Measurements from ENCODE around the gene C1R.
"Not testable (repeated sequence)": the region's sequence is repeated elsewhere in the genome, so short reads cannot be mapped to it uniquely, and the experiment has no call there.

Gene C1R

DNA sequence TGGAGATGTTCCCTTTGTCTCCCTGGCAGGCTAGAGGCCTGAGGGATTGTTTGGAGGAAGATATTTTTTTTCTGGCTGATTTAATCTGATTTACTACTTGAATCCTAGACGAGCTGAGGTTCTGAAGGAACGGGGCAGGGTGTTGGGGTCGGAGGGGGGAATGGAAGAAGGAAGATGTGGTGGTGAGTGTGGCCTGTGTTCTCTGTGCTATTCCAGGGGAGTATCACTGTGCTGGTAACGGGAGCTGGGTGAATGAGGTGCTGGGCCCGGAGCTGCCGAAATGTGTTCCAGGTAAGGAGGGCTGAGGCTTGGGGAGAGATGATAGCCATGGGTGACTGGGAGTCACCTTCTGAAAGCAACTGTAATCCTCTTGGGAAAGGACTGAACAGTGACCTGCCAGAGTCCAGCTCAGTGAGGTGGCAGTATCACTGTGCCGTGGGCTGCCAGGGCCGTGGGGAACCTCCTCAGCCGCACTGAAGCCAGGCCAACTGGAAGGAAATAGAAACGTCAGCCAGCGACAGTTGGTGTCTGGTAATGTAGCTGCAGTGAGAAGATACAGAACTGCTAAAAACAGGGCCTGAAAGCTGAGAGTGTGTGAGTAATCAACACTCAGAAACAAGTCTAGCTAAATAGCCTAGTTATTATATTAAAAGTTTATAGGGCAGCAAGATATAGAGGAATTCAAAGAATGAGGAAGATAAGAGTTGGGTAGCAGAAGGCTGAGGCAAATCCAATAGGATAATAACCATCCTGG is 23.8 kb downstream of the C1R start:
- DNase-seq (ENCODE audit: low read depth, low spot score), result no peak

DNA sequence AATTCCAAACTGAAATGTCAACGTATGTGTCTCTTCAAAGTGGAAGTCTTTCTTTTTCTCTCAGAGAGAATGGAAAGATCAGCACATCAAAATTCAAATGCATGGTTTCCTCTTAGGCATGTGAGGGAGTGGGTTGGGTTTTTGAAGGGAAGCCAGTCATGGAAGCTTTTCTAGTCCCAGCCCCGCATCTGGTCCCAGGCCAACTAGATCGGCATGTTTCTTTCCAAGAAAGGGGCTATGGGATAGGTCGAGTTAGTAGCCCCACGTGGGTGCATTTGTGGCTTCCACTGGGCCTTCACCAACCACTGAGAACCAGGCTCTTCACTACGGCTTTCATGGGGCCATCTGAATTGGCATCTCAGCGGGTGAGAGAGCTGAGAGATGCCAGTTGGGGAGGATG is 25.1 kb downstream of the C1R start:
- no peak for DNase-seq (ENCODE audit: low read depth, low spot score)

DNA sequence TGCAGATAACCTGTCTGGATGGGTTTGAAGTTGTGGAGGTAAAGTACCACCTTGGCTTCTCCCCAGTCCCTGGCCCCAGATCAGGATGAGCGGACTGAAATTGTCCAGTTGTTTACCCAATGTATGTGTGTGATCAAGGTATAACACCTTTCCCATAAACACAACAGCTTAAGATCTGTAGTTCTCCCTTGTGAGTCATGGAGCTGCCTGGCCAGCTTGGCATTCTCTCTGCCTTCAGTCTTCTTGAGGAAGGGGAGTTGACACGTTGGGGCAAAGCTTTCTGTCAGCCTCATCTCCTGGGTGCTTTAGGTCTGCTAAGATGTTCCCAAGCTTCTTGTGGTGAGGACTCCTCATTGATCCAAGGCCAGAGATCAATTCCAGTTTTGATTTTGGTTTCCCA is 25.6 kb downstream of the C1R start:
- DNase-seq (ENCODE audit: low read depth, low spot score), result no peak

DNA sequence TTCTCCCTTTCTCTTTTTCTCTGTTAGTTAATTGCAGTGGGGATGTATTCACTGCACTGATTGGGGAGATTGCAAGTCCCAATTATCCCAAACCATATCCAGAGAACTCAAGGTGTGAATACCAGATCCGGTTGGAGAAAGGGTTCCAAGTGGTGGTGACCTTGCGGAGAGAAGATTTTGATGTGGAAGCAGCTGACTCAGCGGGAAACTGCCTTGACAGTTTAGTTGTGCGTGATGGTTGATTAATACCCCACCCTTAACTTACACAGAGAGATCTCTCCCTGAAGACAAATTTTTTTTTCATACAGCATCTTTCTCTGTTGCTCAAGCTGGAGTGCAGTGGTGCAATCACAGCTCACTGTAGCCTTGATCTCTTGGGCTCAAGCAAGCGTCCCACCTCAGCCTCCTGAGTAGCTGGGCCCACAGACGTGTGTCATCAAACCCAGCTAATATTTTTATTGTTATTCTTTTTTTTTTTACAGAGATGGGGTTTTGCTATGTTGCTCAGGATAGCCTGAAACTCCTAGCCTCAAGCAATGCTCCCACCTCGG is 27.1 kb downstream of the C1R start:
- no peak for DNase-seq (ENCODE audit: low read depth, low spot score)

DNA sequence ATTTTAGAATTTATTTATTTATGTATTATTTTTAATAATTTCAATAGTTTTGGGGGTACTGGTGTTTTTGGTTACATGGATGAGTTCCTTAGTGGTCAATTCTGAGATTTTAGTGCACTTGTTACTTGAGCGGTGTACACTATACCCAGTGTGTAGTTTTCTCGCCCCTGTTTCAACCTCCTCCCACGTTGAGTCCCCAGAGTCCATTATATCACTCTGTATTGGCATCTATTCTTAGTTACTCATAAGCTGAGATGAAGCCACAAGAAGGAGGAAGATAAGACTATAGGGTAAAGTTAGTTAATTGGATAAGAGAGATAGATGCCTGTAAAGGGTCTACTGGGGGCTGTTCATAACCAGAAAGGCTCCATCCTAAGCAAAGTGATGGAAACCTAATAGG is 27.7 kb downstream of the C1R start:
- no peak for DNase-seq (ENCODE audit: low read depth, low spot score)

DNA sequence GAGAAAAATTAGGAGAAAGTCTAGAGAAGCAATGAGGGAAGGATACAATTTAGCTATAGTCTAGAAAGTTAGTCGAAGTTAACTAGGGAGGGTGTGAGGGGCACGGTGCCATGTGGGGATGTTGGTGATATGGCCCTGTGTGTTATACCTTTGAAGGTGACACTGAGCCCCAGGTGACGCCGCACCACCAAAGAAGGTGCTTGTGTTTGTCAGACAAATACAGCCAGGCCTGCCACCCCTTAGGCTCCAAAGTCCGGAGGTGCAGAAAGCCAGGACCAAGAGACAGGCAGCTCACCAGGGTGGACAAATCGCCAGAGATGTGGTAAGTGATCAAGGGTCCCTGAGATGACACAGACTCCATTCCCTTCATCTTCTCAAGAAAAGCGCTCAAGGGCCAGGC is 30.6 kb downstream of the C1R start:
- no peak for DNase-seq (ENCODE audit: low read depth, low spot score)

DNA sequence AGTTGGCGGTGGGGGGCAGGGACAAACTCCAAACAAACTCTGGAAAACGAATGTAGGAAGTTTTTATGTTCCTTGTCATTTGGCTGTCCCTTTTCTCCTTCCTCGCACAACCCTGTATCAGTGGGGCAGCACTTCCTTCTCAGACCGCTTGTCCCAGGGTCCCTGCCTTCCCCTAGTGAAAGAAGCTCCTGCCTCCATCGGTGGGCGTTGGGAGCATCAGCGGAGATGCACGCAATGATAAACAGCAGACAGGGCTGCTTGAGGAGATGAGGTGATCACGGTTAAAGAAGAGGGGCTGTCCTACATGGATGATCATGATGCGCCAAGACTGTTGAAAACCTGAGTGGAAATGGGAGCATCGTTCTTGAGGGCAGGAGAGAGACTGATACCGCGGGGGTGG is 31.1 kb downstream of the C1R start:
- no peak for DNase-seq (ENCODE audit: low read depth, low spot score)

DNA sequence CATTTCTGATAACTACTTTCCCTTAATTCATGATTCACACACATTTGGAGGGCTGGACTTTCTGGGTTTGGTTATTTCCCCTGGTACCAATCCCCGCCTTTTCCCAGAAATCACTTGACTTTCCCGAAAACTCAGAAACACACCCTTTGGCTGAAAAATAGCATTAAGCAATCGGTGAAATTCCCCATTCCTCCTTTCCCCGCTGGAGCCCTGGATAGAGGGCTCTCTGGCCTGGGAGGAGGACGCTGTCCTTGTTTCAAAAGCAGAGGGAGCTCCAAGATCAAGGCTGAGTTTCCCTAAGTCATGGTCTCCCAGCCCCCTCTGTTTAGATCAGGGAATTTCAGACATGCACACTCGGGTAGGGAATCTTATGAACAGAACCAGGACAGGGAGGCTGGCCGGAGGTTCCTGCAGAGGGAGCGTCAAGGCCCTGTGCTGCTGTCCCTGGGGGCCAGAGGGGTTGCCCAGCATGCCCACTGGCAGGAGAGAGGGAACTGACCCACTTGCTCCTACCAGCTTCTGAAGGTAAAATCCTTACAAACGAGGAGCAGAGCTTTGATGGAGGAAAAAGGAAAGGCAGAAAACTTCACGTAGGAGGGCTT is 31.8 kb downstream of the C1R start, which contains the start of gene C1S:
C1S (plus strand) TSS at position 366 of the 602 bp plus-strand sequence. CDS start 1,195 bp downstream, outside the sequence.
- DNase-seq (ENCODE audit: low read depth, low spot score), result no peak

DNA sequence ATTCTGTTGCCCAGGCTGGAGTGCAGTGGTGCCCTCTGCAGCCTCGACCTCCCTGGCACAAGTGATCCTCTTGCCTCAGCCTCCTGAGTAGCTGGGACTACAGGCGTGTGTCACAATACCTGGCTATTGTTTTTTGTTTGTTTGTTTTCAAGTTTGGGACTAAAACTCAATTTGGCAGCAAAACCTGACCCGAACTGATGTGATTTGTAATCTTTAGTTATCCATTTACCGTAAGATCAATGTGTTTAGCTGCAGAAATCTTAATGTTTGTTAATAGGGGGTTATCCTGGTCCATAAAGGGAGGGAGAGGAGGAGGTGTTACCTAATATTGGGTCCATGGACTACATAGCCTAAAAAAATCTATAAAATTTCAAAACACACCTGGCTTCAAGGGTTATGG is 32.5 kb downstream of the C1R start:
- no peak for DNase-seq (ENCODE audit: low read depth, low spot score)

DNA sequence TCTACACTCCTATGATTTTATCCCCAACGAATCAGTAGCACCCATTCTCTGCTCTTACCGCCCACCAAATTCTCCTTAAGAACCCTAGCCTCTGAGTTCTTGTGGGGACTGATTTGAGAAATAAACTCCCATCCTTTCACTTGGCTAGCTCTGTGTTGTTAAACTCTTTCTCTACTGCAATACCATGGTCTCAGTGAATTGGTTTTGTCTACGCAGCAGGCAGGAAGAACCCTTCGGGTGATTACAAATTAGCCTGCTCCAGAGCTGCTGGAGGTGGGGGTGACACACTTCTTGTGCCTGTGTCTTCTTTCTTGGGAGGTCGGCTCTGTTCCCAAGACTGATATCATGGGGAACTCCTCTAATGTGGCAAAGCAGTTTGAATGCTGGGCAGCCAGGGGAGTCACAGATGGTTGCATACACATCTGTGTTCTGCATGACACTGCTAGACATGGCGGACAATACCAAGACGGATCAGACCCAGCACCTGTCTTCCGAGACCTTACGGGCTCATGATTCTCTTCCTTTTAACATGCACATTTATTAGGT is 33.3 kb downstream of the C1R start:
- DNase-seq (ENCODE audit: low read depth, low spot score), result no peak

DNA sequence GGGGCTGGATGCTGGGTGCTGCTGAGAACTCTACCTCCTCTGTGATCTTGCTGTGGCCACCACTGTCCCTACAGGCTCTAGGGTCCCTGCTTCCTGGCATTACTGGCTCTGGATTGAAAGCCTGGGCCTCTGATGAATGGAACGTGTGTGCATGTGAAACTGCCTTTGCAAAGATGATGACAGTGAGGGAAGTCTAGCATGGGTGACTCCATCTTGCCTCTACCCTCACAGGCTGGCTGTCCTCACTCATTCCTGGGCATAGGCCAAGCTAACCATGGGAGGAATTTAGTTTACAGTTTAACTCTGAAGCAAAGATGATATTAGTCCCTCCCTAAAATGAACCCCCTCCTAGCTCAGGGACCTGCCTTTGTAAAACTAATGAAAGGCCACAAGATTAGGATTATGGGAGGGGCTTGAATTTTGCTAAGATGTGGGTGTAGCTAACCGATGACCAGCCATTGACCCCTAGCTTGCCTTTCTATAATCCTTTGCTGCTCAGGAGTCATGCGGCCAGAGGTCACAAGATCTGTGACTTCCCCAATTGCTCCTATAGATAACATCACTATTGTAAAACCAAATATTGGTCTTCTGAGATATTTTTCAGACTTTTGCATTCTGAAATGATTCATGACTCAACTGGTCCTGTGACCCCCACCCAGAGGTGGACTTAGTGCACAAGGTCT is 33.9 kb downstream of the C1R start:
- DNase-seq (ENCODE audit: low read depth, low spot score), result no peak

DNA sequence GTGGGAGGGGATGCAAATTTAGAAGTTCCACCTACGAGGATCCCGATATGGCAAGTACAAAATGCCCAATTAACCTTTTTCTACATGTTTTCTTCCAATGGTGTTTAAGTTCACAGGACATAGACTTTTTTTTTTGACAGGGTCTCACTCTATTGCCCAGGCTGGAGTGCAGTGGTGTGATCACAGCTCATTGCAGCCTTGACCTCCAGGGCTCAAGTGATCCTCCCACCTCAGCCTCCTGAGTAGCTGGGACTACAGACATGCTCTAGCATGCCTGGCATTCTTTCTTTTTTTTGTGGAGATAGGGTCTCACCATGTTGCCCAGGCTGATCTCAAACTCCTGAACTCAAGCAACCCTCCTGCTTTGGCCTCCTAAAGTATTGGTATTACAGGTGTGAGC is 36.5 kb downstream of the C1R start:
- not testable (repeated sequence) for DNase-seq (ENCODE audit: low read depth, low spot score)

DNA sequence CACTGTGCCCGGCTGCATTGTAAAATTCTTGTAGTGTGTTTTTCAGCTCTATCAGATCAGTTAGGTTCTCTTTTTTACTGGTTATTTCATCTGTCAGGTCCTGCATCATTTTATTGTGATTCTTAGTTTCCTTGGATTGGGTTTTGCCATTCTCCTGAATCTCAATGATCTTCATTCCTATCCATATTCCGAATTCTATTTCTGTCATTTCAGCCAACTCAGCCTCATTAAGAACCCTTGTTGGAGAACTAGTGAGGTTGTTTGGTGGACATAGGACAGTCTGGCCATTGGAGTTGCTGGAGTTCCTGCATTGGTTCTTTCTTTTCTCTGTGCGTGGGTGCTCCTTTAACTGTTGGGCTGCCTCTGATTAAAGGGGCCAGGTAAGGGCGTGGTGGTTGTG is 37.3 kb downstream of the C1R start:
- DNase-seq (ENCODE audit: low read depth, low spot score), result no peak

DNA sequence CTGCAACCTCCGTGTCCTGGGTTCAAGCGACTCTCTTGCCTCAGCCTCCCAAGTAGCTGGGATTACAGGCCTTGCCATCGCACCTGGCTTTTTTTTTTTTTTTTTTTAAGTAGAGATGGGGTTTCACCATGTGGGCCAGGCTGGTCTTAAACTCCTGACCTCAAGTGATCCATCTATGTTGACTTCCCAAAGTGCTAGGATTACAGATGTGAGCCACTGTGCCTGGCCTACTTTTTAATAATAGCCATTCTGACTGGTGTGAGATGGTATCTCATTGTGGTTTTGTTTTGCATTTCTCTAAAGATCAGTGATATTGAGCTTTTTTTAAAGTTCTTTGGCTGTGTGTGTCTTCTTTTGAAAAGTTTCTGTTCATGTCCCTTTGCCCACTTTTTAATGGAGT is 42.3 kb downstream of the C1R start:
- not testable (repeated sequence) for DNase-seq (ENCODE audit: low read depth, low spot score)

DNA sequence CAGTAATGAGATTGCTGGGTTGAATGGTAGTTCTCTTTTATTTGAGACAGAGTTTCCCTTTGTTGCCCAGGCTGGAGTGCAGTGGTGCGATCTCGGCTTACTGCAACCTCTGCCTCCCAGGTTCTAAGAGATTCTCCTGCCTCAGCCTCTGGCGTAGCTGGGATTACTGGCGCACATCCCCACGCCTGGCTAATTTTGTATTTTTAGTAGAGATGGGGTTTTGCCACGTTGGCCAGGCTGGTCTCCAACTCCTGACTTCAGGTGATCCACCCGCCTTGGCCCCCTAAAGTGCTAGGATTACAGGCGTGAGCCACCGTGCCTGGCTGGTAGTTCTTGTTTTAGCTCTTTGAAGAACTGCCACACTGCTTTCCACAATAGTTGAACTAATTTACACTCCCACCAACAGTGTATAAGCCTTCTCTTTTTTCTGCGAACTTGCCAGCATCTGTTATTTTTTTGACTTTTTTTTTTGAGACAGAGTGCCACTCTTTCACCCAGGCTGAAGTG is 42.7 kb downstream of the C1R start:
- not testable (repeated sequence) for DNase-seq (ENCODE audit: low read depth, low spot score)

DNA sequence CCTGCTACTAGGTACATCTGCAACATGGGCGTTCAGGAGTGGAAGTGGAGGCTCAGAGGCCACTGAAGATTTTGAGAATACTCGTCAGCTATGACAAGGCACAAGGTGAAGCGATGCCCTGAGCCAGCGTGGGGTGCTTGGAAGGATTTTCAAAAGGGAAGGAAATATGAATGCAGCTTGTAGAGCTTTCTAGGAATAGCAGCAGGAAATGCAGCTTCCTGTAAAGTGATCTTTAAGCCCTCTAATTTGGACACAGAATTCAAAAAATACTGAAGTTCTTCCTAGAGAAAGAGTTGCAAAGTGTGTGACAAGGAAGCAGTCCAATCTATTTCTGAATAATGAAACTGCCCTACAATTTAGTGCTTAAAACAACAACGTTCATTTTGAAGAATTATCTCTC is 44.9 kb downstream of the C1R start:
- DNase-seq (ENCODE audit: low read depth, low spot score), result no peak

DNA sequence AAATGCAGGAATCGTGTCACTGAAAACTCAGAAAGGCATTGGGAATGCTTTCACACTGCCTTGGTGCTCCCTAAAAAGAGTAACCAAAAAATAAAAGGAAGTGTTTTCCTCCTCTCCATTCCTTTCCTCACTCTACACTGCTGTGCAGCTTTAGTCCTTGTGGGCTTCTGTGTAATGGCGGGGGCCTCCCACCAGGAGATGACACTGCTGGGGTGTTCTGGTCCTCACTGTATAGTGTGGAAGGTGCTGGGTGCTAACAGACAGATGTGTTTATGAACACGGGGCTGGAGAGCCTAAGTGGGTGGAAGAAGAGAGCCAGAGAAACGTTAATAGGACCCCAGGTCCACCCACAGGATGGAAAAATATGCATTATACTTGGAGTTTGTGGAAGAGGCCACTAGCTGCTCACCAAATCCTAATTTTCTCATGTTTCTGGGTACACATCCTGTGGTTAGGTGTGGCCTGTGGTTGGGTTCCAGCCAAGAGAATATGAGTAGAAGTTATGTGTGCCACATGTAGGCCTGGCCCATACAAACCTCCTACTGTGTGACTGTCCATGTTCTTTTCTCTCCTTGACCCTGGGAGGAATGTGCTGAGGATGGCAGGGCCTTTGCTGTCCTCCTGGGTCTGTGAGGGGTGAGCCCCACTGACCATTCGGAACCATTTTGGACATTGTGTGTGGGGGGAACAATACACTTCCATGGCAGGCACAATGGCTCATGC is 45.7 kb downstream of the C1R start:
- DNase-seq (ENCODE audit: low read depth, low spot score), result no peak

DNA sequence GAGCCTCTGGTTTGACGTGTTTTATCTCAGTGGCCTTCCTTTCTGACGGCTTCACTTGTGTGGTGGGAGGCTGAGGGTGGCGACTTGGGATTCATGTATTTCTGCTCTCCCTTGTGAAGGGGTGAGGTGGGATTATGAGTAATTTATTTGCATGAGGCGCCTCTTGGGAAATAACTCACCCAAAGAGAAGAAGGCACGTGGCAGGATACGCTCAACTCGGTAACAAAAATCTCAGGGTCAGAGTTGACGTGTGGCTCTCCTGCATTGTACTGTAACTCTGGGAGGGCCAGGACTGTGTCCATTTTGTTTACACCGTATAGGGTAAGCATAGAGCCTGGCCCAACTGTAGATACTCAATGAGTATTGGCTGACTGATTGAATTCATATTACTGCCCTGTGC is 46.3 kb downstream of the C1R start:
- DNase-seq (ENCODE audit: low read depth, low spot score), result no peak

DNA sequence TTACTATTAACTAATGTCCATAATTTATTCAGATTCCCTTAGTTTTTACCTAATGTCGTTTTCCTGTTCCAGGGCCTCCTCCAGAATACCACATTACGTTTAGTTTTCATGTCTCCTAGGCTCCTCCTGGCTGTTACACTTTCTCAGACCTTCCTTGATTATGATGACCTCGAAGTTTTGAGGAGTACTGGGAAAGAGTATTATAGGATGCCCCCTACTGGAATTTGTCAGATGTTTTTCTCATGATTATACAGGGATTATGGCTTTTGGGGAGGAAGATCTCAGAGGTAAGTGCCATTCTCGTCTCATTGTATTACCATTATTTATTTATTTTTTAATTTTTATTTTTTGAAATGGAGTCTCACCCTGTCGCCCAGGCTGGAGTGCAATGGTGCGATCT is 49.4 kb downstream of the C1R start:
- DNase-seq (ENCODE audit: low read depth, low spot score), result no peak

DNA sequence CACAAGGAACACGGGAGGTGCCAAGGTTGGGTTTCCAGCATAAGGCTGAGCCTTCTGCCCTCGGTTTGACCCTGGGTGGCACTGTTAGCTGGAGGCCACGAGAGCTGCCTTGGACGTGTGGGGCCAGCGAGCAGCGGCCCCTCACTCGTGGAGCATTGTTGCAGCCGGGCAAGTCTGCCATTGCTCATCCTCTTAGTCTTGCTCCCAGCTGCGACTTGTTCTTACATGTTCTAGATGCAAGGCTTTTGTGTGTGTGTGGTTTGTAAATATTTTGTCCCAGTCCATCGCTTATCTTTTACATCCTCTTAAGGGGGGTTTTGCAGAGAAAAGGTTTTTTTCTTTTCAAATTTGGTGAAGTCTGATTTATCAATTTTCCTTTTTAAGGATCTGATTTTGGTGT is 52.8 kb downstream of the C1R start:
- no peak for DNase-seq (ENCODE audit: low read depth, low spot score)

DNA sequence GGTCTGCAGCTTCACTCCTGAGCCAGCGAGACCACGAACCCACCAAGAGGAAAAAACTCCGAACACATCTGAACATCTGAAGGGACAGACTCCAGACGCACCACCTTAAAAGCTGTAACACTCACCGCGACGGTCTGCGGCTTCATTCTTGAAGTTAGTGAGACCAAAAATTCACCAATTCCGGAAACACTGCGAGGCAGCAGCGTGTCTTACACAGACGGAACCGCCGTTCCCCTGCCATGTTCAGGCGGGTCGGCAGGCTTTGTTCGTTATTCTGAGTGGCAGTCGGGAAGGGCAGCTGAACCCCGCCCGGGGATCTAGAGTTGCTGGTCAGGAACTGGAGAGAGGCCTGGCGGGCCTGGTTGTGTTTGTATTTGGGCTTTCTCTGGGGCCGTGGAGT is 53.7 kb downstream of the C1R start:
- DNase-seq (ENCODE audit: low read depth, low spot score), result no peak

Measured in activated CD4-positive, CD25-positive, alpha-beta regulatory T cell treated with anti-CD3 and anti-CD28 coated beads, Interleukin-2, amount 50 U/mL, for 16 hours (primary cell).